Tibial nerve (tissue), 4 donors: Measurements from ENCODE around the gene CLASP2. TPM values are rescaled to one million over a fixed set of nuclear protein-coding genes. Genes with fewer than 3 reads are reported as not detected.

Source experiments
- DNase-seq, 2 donors: peaks; one replicate each; pipeline ENCODE4 v3.0.0-alpha.2; 2019; ENCODE audit warnings: low spot score in 2 of 2
- H3K27ac ChIP-seq, 4 donors: fragments of 200-600 bp; sonication (generic) in 3 of 4; one replicate each; pipeline ENCODE4 v1.5.1; 2017 to 2019; ENCODE audit warnings: mild to moderate bottlenecking in 1 of 4
- H3K27me3 ChIP-seq, 2 donors: fragments of 200-600 bp; sonication (generic) in 1 of 2; one replicate each; pipeline versions ENCODE4 v1.5.1 to v1.6.0; 2017 to 2019
- H3K36me3 ChIP-seq, 3 donors: fragments of 200-600 bp; sonication (generic); one replicate each; pipeline ENCODE4 v1.5.1; 2018 to 2019
- H3K4me1 ChIP-seq, 4 donors: fragments of 200-600 bp; sonication (generic) in 3 of 4; one replicate each; pipeline ENCODE4 v1.5.1; 2017 to 2019
- H3K4me3 ChIP-seq, 4 donors: fragments of 200-600 bp; sonication (generic) in 3 of 4; one replicate each; pipeline ENCODE4 v1.5.1; 2017 to 2019; ENCODE audit warnings: mild to moderate bottlenecking in 1 of 4, moderate library complexity in 1 of 4
- H3K9me3 ChIP-seq, 4 donors: fragments of 200-600 bp; sonication (generic) in 3 of 4; one replicate each; pipeline ENCODE4 v1.5.1; 2017 to 2019
- EP300 ChIP-seq, 2 donors: sonication (generic); formaldehyde crosslinking; IDR thresholded peaks; one replicate each; pipeline ENCODE4 v1.6.1; 2017; ENCODE audit warnings: antibody characterized with exemption in 2 of 2, mild to moderate bottlenecking in 1 of 2
- POLR2A ChIP-seq, 2 donors: fragments of 450-650 bp; IDR thresholded peaks; one replicate each; pipeline ENCODE4 v1.6.1; 2017; ENCODE audit warnings: antibody characterized with exemption in 2 of 2, mild to moderate bottlenecking in 2 of 2, moderate library complexity in 2 of 2
- WGBS, 2 donors: methylation state at CpG; one replicate each; pipeline ENCODE4 v1.1.5; 2018; 5-methylcytosine and 5-hydroxymethylcytosine counted together
- total RNA-seq, 4 donors: library from RNA; depleted of rRNA; stranded (reverse); fragments of >200 nt; gene quantifications; one replicate each; pipeline ENCODE4 v1.1.0, GENCODE V29; 2016
- TF ChIP-seq, protein P1 (sequence below), 5 experiments: fragments of 200-600 bp in 3 of 5; fragments of 450-650 bp in 2 of 5; sonication (generic) in 3 of 5; IDR thresholded peaks; one replicate each; pipeline ENCODE4 v1.5.1; 2016 to 2019; ENCODE audit warnings: antibody characterized with exemption in 5 of 5, mild to moderate bottlenecking in 3 of 5, moderate library complexity in 2 of 5

CLASP2 gene
- total RNA-seq, 4 donors from 2014 or later, result 95.1 to 161 (median 106) TPM

GRCh38 chr3:33750211-33750548 is 32.1 kb upstream of the CLASP2 start:
- TF ChIP-seq, protein P1, sequence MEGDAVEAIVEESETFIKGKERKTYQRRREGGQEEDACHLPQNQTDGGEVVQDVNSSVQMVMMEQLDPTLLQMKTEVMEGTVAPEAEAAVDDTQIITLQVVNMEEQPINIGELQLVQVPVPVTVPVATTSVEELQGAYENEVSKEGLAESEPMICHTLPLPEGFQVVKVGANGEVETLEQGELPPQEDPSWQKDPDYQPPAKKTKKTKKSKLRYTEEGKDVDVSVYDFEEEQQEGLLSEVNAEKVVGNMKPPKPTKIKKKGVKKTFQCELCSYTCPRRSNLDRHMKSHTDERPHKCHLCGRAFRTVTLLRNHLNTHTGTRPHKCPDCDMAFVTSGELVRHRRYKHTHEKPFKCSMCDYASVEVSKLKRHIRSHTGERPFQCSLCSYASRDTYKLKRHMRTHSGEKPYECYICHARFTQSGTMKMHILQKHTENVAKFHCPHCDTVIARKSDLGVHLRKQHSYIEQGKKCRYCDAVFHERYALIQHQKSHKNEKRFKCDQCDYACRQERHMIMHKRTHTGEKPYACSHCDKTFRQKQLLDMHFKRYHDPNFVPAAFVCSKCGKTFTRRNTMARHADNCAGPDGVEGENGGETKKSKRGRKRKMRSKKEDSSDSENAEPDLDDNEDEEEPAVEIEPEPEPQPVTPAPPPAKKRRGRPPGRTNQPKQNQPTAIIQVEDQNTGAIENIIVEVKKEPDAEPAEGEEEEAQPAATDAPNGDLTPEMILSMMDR (IDR thresholded peaks at IDR 0.05), result no peak
- no peak for TF ChIP-seq EP300 (IDR thresholded peaks at IDR 0.05)
- TF ChIP-seq POLR2A (IDR thresholded peaks at IDR 0.05), result no peak
- Histone ChIP-seq H3K9me3 (peaks cover 0 to 15% (median 5%) of the 10 kb centered on the region in 4 donors), H3K4me1 (no peaks in the 10 kb centered on the region), H3K36me3 (no peaks in the 10 kb centered on the region), H3K4me3 (no peak overlapping the region), H3K27me3 (no peaks in the 10 kb centered on the region), H3K27ac (no peak overlapping the region)
- DNase-seq, result no peak
- 87 to 95% methylated on average over 3 of the region's 3 CpGs for WGBS, 2 donors

DNA sequence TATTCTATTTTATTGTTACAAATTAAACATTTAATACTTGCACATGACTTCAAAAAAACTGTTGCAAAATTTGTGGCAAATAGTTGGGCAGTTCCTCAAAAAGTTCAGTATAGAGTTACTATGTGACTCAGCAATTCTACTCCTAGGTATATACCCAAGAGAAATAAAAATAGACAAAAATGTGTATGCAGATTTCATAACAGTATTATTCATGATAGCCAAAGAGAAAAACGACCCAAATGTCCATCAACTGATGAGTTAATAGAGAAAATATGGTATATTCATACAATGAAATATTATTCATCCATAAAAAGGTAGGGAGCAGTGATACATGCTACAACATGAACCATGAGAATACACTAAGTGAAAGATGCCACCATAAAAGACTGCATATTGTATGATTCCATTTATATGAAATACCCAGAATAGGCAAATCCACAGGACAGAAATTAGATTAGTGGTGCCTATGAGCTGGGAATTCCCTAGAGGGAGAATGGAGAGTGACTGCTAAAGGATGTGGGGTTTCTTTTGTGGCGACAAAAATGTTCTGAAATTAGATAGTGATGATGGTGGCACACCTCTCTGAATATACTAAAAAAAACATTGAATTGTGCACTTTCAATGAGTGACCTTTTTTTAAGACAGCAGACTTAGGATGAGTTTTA is 31.6 kb upstream of the CLASP2 start:
- no peak overlapping the region for H3K4me3 ChIP-seq
- H3K27ac ChIP-seq, result no peak overlapping the region
- no peaks in the 10 kb centered on the region for H3K27me3 ChIP-seq
- no peaks in the 10 kb centered on the region for H3K36me3 ChIP-seq
- peaks cover 0 to 10% (median 5%) of the 10 kb centered on the region in 4 donors for H3K9me3 ChIP-seq
- DNase-seq, result no peak
- TF ChIP-seq, protein P1 (IDR thresholded peaks at IDR 0.05), result no peak
- no peak for TF ChIP-seq POLR2A (IDR thresholded peaks at IDR 0.05)
- TF ChIP-seq EP300 (IDR thresholded peaks at IDR 0.05), result no peak
- 47 to 52% methylated on average over 2 of the region's 2 CpGs for WGBS, 2 donors
- no peaks in the 10 kb centered on the region for H3K4me1 ChIP-seq

DNA sequence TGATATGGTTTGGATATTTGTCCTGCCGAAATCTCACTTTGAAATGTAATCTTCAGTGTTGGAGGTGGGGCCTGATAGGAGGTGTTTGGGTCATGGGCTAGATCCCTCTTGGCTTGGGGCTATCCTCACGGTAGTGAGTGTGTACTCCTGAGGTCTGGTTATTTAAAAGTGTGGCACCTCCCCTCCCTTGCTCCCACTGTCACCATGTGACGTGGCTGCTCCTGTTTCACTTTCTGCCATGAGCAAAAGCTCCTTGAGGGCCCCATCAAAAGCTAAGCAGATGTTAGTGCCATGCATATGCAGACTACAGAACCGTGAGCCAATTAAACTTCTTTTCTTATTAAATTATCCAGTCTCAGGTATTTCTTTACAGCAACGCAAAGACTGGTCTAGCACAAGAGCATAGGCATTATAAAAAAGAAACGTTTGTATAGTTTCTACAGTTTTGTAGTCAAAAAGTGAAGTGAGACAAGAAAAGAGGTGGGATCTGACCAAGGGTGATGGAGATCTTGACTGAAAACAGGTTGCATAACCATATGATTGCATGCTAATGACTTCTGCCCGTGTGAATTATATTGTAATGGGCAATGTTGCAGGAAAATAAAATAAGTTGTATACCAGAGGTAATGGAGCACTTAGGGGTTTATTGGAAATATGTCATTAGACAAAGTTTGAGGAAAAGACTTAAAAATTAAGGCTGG is 28.5 kb upstream of the CLASP2 start:
- Histone ChIP-seq H3K4me3 (no peak overlapping the region), H3K9me3 (no peaks in the 10 kb centered on the region), H3K27ac (no peak overlapping the region), H3K4me1 (no peaks in the 10 kb centered on the region), H3K27me3 (no peaks in the 10 kb centered on the region), H3K36me3 (no peaks in the 10 kb centered on the region)
- WGBS, 2 donors, result 67 to 75% methylated on average over 7 of the region's 7 CpGs
- no peak for DNase-seq
- TF ChIP-seq, protein P1 (IDR thresholded peaks at IDR 0.05), result no peak

DNA sequence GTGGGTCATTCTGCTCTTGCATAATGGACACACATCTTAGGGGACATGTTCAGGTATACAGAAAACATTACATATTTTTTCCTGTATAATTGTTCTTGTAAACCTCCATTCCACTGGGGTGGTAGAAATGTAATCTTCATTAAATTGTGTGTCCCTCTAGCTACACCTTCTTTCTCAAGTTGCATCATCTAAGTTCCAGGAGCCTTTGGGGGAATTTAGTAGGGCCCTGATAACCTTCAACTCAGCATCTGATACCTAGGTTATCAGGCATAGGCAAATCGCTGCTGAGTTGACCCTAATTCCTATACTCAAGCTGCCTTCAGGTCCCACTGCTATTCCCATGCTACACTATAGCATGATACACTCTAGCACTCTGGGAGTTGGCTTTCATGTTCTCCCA is 19.1 kb upstream of the CLASP2 start:
- DNase-seq, result no peak
- Histone ChIP-seq H3K4me1 (no peaks in the 10 kb centered on the region), H3K4me3 (no peak overlapping the region), H3K27ac (no peak overlapping the region), H3K27me3 (no peaks in the 10 kb centered on the region), H3K9me3 (no peaks in the 10 kb centered on the region), H3K36me3 (no peaks in the 10 kb centered on the region)
- 72 to 100% methylated on average over 1 of the region's 1 CpG for WGBS, 2 donors
- no peak for TF ChIP-seq POLR2A (IDR thresholded peaks at IDR 0.05)
- TF ChIP-seq EP300 (IDR thresholded peaks at IDR 0.05), result no peak
- TF ChIP-seq, protein P1 (IDR thresholded peaks at IDR 0.05), result no peak

GRCh38 chr3:33732394-33732793 is 14.3 kb upstream of the CLASP2 start:
- Histone ChIP-seq H3K27me3 (no peaks in the 10 kb centered on the region), H3K4me3 (no peak overlapping the region), H3K36me3 (no peaks in the 10 kb centered on the region), H3K27ac (no peak overlapping the region), H3K4me1 (no peaks in the 10 kb centered on the region), H3K9me3 (no peaks in the 10 kb centered on the region)
- DNase-seq, result no peak
- WGBS, 2 donors, result 95 to 98% methylated on average over 3 of the region's 3 CpGs
- TF ChIP-seq POLR2A (IDR thresholded peaks at IDR 0.05) (no peak), EP300 (IDR thresholded peaks at IDR 0.05) (no peak)
- TF ChIP-seq, protein P1 (IDR thresholded peaks at IDR 0.05), result peak in 1 of 5 experiments; percentile 4
